ENCODE results near the gene NPFFR1. TPM values are rescaled to one million over a fixed set of nuclear protein-coding genes. Genes with fewer than 3 reads are reported as not detected.

NPFFR1 gene
- total and polyA plus RNA-seq, 8 donors, result under 0.01 to 0.45 (median 0.05) TPM; not detected in 5

DNA sequence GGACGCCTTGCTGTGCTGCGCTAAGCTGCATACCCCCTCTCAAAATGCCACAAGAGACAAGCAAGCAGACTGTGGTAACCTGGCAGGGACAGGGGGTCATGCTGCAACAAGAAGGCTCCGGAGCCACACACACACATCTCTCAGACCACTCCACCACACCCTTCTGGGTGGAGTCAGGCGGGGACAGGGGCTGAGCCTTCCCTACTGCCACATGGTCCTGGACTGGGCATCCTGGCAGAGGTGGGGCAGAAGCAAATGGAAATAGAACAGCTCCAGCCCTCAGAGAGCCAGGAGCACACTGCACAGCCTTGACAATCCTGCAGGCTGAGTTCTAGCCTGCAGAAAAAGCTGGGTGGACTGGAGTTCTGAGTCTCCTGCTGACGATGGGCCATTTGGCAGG is 28.4 kb upstream of the NPFFR1 start:
- Histone ChIP-seq H3K4me3 (no peak overlapping the region), H3K36me3 (no peaks in the 10 kb centered on the region), H3K9me3 (no peaks in the 10 kb centered on the region), H3K27ac (no peak overlapping the region), H3K4me1 (peaks cover 0 to 6% (median 0%) of the 10 kb centered on the region in 4 donors), H3K27me3 (no peaks in the 10 kb centered on the region)
- DNase-seq, result no peak
- no peak for TF ChIP-seq POLR2AphosphoS5 (IDR thresholded peaks at IDR 0.05)
- no peak for TF ChIP-seq POLR2A (IDR thresholded peaks at IDR 0.05)
- no peak for TF ChIP-seq EP300 (IDR thresholded peaks at IDR 0.05)
- 82 to 94% (median 92%) methylated on average over 3 to 5 of the region's 5 CpGs for WGBS, 5 donors
- intact Hi-C loops (cut with DNase I; ENCODE audit: low total_unique reads), result no loop called here

DNA sequence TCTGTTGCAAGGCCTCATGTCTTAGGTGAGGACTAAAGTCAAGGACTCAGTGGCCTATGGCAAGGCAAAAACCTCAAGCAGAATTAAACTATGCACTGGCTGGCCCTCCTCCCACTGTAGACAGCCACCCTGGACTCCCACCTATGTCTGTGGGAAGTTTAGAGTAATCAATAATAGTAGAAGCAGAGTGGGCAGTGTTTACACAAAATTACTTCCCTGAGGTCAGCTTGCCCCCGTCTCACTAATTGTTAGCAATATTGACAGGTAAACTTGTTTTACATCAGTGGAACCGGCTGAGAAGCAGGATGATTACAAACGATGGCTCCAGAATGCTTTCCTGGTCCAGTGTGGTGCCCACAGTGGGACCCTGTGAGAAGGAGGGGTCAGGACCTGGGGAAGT is 27.9 kb upstream of the NPFFR1 start:
- intact Hi-C loops (cut with DNase I; ENCODE audit: low total_unique reads), result no loop called here

DNA sequence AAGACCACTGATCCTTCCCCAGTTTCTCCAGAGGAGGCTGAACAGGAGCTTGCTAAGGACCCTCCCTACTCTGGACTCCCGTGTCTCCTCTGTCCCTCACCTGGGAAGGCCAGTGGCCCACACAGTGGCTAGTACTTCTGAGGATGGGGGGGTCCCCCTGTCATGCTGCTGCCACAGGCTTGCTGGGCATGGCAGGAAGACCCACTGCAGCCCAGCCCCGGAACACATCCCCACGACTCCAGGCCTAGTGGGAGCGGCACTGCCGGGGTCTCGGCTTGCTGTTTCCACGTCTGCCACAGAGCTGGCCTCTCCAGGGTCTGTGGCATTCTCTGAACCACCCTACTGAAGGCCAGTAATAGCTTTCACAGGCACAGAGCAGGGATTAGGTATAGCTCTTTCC is 25.9 kb upstream of the NPFFR1 start:
- no peaks in the 10 kb centered on the region for H3K9me3 ChIP-seq
- H3K36me3 ChIP-seq, result no peaks in the 10 kb centered on the region
- DNase-seq, result no peak
- no peak overlapping the region for H3K4me3 ChIP-seq
- peaks cover 0 to 6% (median 0%) of the 10 kb centered on the region in 4 donors for H3K4me1 ChIP-seq
- intact Hi-C loops (cut with DNase I; ENCODE audit: low total_unique reads), result no loop called here
- no peaks in the 10 kb centered on the region for H3K27me3 ChIP-seq
- TF ChIP-seq POLR2A (IDR thresholded peaks at IDR 0.05) (no peak), POLR2AphosphoS5 (IDR thresholded peaks at IDR 0.05) (no peak), EP300 (IDR thresholded peaks at IDR 0.05) (no peak)
- TF ChIP-seq, protein P1, sequence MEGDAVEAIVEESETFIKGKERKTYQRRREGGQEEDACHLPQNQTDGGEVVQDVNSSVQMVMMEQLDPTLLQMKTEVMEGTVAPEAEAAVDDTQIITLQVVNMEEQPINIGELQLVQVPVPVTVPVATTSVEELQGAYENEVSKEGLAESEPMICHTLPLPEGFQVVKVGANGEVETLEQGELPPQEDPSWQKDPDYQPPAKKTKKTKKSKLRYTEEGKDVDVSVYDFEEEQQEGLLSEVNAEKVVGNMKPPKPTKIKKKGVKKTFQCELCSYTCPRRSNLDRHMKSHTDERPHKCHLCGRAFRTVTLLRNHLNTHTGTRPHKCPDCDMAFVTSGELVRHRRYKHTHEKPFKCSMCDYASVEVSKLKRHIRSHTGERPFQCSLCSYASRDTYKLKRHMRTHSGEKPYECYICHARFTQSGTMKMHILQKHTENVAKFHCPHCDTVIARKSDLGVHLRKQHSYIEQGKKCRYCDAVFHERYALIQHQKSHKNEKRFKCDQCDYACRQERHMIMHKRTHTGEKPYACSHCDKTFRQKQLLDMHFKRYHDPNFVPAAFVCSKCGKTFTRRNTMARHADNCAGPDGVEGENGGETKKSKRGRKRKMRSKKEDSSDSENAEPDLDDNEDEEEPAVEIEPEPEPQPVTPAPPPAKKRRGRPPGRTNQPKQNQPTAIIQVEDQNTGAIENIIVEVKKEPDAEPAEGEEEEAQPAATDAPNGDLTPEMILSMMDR (IDR thresholded peaks at IDR 0.05), result no peak
- 86 to 96% (median 95%) methylated on average over 7 of the region's 7 CpGs for WGBS, 5 donors
- no peak overlapping the region for H3K27ac ChIP-seq

More for the DNA sequence above, 27.9 kb upstream of the NPFFR1 start:
- Histone ChIP-seq H3K9me3 (no peaks in the 10 kb centered on the region), H3K4me1 (peaks cover 0 to 6% (median 0%) of the 10 kb centered on the region in 4 donors), H3K36me3 (no peaks in the 10 kb centered on the region), H3K4me3 (no peak overlapping the region), H3K27ac (no peak overlapping the region), H3K27me3 (no peaks in the 10 kb centered on the region)
- no peak for DNase-seq
- TF ChIP-seq POLR2A (IDR thresholded peaks at IDR 0.05), result no peak
- no peak for TF ChIP-seq EP300 (IDR thresholded peaks at IDR 0.05)
- no peak for TF ChIP-seq POLR2AphosphoS5 (IDR thresholded peaks at IDR 0.05)
- TF ChIP-seq, protein P1 (IDR thresholded peaks at IDR 0.05), result no peak
- 79 to 88% (median 83%) methylated on average over 3 of the region's 3 CpGs for WGBS, 5 donors

DNA sequence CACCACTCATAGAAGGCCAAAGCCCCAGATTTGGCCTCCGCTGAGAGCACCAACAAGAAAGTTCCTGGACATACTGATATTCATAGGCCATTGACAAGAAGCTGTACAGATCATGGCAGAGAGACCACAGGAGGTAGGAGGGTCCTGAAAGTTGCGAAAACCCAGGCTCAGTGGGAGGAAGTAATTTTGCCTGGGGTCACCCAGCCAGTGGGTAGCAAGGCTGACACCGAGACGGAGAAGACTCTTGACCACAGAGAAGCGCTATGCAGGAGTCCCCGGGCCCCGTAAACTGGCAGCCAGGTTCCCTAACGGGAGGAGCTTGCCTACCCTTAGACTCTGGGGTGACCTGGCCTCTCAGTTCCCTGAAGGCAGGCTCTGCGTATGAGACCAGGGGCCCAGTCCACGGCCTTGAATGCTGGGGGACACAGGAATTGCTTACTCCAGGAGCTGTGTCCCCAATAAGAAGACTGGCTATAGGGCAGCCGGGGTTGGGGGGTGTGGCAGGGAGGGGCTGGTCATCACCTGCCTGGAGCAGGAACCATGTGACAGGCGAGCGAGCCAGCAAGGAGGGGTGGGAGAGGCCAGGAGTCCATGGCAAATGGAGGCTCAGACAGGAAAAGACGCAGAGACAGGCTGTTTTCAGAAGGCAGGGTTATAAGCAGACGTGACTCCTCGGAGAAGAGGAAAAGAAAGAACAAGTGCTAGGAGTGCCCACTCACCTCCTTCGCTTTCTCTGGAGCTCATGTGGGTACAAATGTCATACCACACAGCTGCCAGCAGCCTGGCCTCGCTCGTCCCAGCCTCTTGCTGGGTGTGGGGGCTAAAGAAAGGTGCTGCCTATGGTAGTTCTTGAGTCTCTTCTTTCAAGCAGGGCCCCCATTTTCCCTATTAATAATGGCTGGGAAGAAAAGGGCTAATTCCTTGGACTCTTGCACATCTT is 24.6 kb upstream of the NPFFR1 start:
- H3K9me3 ChIP-seq, result no peaks in the 10 kb centered on the region
- TF ChIP-seq, protein P1 (IDR thresholded peaks at IDR 0.05), result no peak
- no peak for TF ChIP-seq POLR2AphosphoS5 (IDR thresholded peaks at IDR 0.05)
- no peak for TF ChIP-seq EP300 (IDR thresholded peaks at IDR 0.05)
- no peak for TF ChIP-seq POLR2A (IDR thresholded peaks at IDR 0.05)
- intact Hi-C loops (cut with DNase I; ENCODE audit: low total_unique reads), result no loop called here
- no peak overlapping the region for H3K4me3 ChIP-seq
- H3K36me3 ChIP-seq, result no peaks in the 10 kb centered on the region
- DNase-seq, result no peak
- 87 to 93% (median 93%) methylated on average over 19 of the region's 19 CpGs for WGBS, 5 donors
- H3K4me1 ChIP-seq, result peaks cover 0 to 6% (median 0%) of the 10 kb centered on the region in 4 donors
- H3K27me3 ChIP-seq, result no peaks in the 10 kb centered on the region
- no peak overlapping the region for H3K27ac ChIP-seq
